Uterus (tissue), 2 donors: ENCODE measurements around the gene ZNF576.

Experiments used
- POLR2A ChIP-seq, 2 donors: fragments of 450-650 bp; IDR thresholded peaks; one replicate each; pipeline ENCODE4 v1.6.1; 2016; ENCODE audit warnings: antibody characterized with exemption in 2 of 2, mild to moderate bottlenecking in 1 of 2, moderate library complexity in 1 of 2
- TF ChIP-seq, protein P1 (sequence below), 4 experiments: fragments of 200-600 bp in 2 of 4; fragments of 450-650 bp in 2 of 4; sonication (generic) in 2 of 4; IDR thresholded peaks; one replicate each; pipeline ENCODE4 v1.5.1; 2016 to 2019; ENCODE audit warnings: antibody characterized with exemption in 4 of 4, mild to moderate bottlenecking in 2 of 4, moderate library complexity in 1 of 4

DNA sequence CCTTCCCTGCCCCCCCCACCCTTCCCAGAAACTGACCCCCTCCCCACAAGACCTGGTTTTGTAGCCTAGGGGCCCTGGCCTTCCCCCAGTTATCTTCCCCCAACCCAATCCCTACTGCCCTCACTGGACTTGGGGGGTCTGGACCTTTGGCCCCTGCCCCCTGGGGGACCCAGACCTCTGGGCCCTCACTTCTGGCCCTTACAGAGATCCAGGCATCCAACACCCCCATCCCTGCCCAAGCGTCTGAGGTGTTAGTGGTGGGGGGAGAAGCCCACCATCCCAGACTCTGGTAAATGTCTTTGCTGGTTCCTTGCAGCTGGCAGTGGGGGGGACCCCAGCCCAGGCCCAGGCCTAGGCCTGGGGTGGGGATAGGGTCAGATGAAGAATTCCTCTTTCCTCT is 26.6 kb downstream of the ZNF576 start:
- no peak for TF ChIP-seq POLR2A (IDR thresholded peaks at IDR 0.05)
- TF ChIP-seq, protein P1, sequence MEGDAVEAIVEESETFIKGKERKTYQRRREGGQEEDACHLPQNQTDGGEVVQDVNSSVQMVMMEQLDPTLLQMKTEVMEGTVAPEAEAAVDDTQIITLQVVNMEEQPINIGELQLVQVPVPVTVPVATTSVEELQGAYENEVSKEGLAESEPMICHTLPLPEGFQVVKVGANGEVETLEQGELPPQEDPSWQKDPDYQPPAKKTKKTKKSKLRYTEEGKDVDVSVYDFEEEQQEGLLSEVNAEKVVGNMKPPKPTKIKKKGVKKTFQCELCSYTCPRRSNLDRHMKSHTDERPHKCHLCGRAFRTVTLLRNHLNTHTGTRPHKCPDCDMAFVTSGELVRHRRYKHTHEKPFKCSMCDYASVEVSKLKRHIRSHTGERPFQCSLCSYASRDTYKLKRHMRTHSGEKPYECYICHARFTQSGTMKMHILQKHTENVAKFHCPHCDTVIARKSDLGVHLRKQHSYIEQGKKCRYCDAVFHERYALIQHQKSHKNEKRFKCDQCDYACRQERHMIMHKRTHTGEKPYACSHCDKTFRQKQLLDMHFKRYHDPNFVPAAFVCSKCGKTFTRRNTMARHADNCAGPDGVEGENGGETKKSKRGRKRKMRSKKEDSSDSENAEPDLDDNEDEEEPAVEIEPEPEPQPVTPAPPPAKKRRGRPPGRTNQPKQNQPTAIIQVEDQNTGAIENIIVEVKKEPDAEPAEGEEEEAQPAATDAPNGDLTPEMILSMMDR (IDR thresholded peaks at IDR 0.05) = no peak
